Measurements from ENCODE around the gene PTPA. TPM values are rescaled to one million over a fixed set of nuclear protein-coding genes. Genes with fewer than 3 reads are reported as not detected.

PTPA gene
- polyA plus RNA-seq, 1 donor from 2014 or later: 62.8 TPM

DNA sequence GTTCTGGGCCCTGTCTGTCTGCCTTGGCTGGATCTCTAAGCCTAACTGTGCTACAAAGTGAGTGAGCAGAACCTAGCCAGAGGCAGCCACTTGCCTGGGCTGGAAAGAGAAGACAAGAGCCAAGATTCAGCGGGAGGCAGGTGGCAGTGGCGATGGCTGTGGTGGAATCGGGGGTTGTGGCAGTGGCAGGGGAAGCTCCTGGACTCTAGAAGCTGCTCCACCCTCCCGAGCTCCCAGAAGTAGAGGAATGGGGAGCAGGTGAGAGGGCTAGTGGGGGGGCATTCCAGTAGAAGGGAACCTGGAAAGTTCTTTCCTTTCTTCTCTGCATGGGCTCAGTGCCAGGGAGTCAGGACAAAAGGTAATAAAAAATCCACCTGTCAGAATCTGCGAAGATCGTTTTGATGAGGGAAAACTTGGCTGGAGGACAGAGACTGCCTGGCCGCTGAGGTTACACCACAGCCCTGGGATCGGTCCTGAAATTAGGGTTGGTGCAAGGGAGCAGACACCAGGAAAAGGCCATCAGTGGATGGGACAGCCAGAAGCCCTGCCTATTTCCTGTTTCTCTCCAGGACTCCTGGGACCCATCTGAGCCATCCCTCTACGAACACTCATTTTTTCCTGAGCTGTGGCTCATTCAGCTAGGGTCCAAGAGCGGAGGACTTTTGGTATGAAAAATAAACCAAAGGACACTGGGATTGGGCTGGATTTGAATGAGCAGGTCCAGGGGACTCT, 2.2 kb upstream of the PTPA start:
- no peaks in the 10 kb centered on the region for H3K36me3 ChIP-seq (ENCODE audit: insufficient read depth, low read length)
- H3K79me2 ChIP-seq (replicated peaks; ENCODE audit: insufficient read depth, low read length): peaks cover 10% of the 10 kb centered on the region
- H3F3A ChIP-seq (ENCODE audit: insufficient read depth, low read length, poor library complexity, severe bottlenecking): no peaks in the 10 kb centered on the region
- H3K4me3 ChIP-seq (ENCODE audit: low read length): peak overlapping the region; percentile 96
- no peak overlapping the region for H2AFZ ChIP-seq (ENCODE audit: low read depth, low read length)
- no peaks in the 10 kb centered on the region for H3K27me3 ChIP-seq (ENCODE audit: insufficient read depth, low read depth, low read length)
- no peaks in the 10 kb centered on the region for H4K20me1 ChIP-seq (ENCODE audit: insufficient read depth)
- H3K9me2 ChIP-seq (ENCODE audit: insufficient read depth, low read length): no peaks in the 10 kb centered on the region
- H3K4me2 ChIP-seq (ENCODE audit: low read length): no peak overlapping the region
- no peak overlapping the region for H3K9ac ChIP-seq (ENCODE audit: low read length)
- no peak overlapping the region for H3K27ac ChIP-seq (ENCODE audit: low read length)
- no peaks in the 10 kb centered on the region for H3K9me3 ChIP-seq (ENCODE audit: low read length)
- TF ChIP-seq, protein P1, sequence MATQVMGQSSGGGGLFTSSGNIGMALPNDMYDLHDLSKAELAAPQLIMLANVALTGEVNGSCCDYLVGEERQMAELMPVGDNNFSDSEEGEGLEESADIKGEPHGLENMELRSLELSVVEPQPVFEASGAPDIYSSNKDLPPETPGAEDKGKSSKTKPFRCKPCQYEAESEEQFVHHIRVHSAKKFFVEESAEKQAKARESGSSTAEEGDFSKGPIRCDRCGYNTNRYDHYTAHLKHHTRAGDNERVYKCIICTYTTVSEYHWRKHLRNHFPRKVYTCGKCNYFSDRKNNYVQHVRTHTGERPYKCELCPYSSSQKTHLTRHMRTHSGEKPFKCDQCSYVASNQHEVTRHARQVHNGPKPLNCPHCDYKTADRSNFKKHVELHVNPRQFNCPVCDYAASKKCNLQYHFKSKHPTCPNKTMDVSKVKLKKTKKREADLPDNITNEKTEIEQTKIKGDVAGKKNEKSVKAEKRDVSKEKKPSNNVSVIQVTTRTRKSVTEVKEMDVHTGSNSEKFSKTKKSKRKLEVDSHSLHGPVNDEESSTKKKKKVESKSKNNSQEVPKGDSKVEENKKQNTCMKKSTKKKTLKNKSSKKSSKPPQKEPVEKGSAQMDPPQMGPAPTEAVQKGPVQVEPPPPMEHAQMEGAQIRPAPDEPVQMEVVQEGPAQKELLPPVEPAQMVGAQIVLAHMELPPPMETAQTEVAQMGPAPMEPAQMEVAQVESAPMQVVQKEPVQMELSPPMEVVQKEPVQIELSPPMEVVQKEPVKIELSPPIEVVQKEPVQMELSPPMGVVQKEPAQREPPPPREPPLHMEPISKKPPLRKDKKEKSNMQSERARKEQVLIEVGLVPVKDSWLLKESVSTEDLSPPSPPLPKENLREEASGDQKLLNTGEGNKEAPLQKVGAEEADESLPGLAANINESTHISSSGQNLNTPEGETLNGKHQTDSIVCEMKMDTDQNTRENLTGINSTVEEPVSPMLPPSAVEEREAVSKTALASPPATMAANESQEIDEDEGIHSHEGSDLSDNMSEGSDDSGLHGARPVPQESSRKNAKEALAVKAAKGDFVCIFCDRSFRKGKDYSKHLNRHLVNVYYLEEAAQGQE (IDR thresholded peaks at IDR 0.05; ENCODE audit: borderline replicate concordance): no peak

DNA sequence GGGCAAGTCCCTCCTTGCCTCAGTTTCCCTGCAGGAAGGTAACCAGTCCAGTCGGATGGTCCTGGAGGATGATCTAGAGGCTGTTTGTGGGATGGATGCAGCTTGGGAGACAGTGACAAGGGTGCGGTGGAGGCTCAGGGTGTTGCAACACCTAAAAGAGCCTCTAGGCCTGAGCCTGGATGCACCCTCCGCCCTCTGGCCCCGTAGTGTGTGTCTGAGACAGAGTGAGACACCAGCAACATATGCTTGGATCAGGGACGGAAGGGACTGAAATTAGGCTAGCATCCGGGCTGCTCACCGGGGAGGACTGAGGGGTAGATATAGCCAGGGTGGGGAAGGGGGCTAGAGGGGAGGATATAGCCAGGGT, 1.7 kb upstream of the PTPA start:
- Histone ChIP-seq H3F3A (ENCODE audit: insufficient read depth, low read length, poor library complexity, severe bottlenecking) (no peaks in the 10 kb centered on the region), H3K9me3 (ENCODE audit: low read length) (no peaks in the 10 kb centered on the region), H2AFZ (ENCODE audit: low read depth, low read length) (no peak overlapping the region), H3K27me3 (ENCODE audit: insufficient read depth, low read depth, low read length) (no peaks in the 10 kb centered on the region), H3K9me2 (ENCODE audit: insufficient read depth, low read length) (no peaks in the 10 kb centered on the region), H3K4me3 (ENCODE audit: low read length) (peak overlapping the region; percentile 96), H3K9ac (ENCODE audit: low read length) (no peak overlapping the region), H4K20me1 (ENCODE audit: insufficient read depth) (no peaks in the 10 kb centered on the region), H3K27ac (ENCODE audit: low read length) (no peak overlapping the region), H3K36me3 (ENCODE audit: insufficient read depth, low read length) (no peaks in the 10 kb centered on the region), H3K4me2 (ENCODE audit: low read length) (no peak overlapping the region), H3K79me2 (replicated peaks; ENCODE audit: insufficient read depth, low read length) (peaks cover 11% of the 10 kb centered on the region)
- TF ChIP-seq, protein P1 (IDR thresholded peaks at IDR 0.05; ENCODE audit: borderline replicate concordance): no peak
- TF ChIP-seq TAF1 (IDR thresholded peaks at IDR 0.05; ENCODE audit: low read depth) (no peak), RAD21 (conservative IDR thresholded peaks at IDR 0.05) (no peak), MXI1 (conservative IDR thresholded peaks at IDR 0.05; ENCODE audit: poor library complexity, severe bottlenecking) (no peak)
